Fibroblast of mammary gland (primary cell): ENCODE measurements around the gene DAAM1.

ENCODE experiments used
- DNase-seq: peaks from one replicate; pipeline ENCODE4 v3.0.0-alpha.2; 2010; ENCODE audit warnings: low read depth
- H3K4me3 ChIP-seq: 2 replicates; pipeline ENCODE4 v1.5.1; 2011; ENCODE audit warnings: low read depth, mild to moderate bottlenecking, low read length, moderate library complexity; ENCODE audit not compliant: control insufficient read depth
- CTCF ChIP-seq: conservative IDR thresholded peaks from 2 replicates; pipeline ENCODE4 v1.5.1; 2011; ENCODE audit warnings: low read depth, low read length, inconsistent platforms; ENCODE audit not compliant: control insufficient read depth, insufficient read depth

The DAAM1 gene

GRCh38 chr14:59224341-59224740 lies 35.9 kb downstream of the DAAM1 start:
- no peak for TF ChIP-seq CTCF
- no peak for DNase-seq
- H3K4me3 ChIP-seq = no peak overlapping the region

- no peak for DNase-seq
- no peak for TF ChIP-seq CTCF
- no peak overlapping the region for H3K4me3 ChIP-seq
These were observed 36.8 kb downstream of the DAAM1 start for GRCh38 chr14:59225281-59225680.

GRCh38 chr14:59228421-59228820 lies 40.0 kb downstream of the DAAM1 start:
- H3K4me3 ChIP-seq = no peak overlapping the region
- no peak for TF ChIP-seq CTCF
- DNase-seq = peak; percentile 32

- no peak overlapping the region for H3K4me3 ChIP-seq
- TF ChIP-seq CTCF = no peak
- no peak for DNase-seq
These were observed 41.4 kb downstream of the DAAM1 start for GRCh38 chr14:59229653-59230406.

GRCh38 chr14:59236195-59236594 lies 47.7 kb downstream of the DAAM1 start:
- DNase-seq = peak; percentile 55
- TF ChIP-seq CTCF = no peak
- H3K4me3 ChIP-seq = no peak overlapping the region

GRCh38 chr14:59238216-59238615 lies 49.7 kb downstream of the DAAM1 start:
- no peak overlapping the region for H3K4me3 ChIP-seq
- TF ChIP-seq CTCF = no peak
- no peak for DNase-seq
